K562 (cell line): ENCODE results near the gene MYO1B. TPM values are rescaled to one million over a fixed set of nuclear protein-coding genes. Genes with fewer than 3 reads are reported as not detected.

ENCODE experiments used
- ATAC-seq: fragments of 200-7000 bp; cut with Tn5 transposase; 3 replicates; pipeline ENCODE4 v1.9.1; 2020; ENCODE audit warnings: moderate library complexity
- BruUV-seq: library from RNA; stranded (reverse); fragments of 400-500 nt; replicated peaks from 2 replicates; lab custom pipeline; 2021; lab: Mats Ljungman, UMichigan
- CTCF ChIA-PET: fragments of 300-600 bp; formaldehyde crosslinking; extraction: SDS; loops from one replicate; lab custom pipeline; 2021; ENCODE audit warnings: low intra/inter-chr PET ratio; lab: Yijun Ruan, JAX
- POLR2A ChIA-PET: fragments of 300-600, 350-650 bp; sonication (Branson Sonifier 250); formaldehyde crosslinking; extraction: SDS; loops from one replicate; lab custom pipeline; 2021; ENCODE audit warnings: antibody characterized with exemption, inconsistent platforms; lab: Yijun Ruan, JAX
- DNase-seq, 4 experiments: peaks; one replicate each; pipeline versions ENCODE4 v3.0.0 to v3.0.0-alpha.2; 2011 to 2018; ENCODE audit warnings: low spot score in 3 of 4, mixed read lengths in 3 of 4; ENCODE audit errors: extremely low read depth in 1 of 4
- FAIRE-seq: peaks from 2 replicates; lab custom pipeline; 2011; peaks lifted over from hg19 to GRCh38; lab: Jason Lieb, UNC
- H2AFZ ChIP-seq: 2 replicates; pipeline ENCODE4 v1.6.0; 2011; ENCODE audit warnings: low read depth, low read length, control low read depth, inconsistent platforms
- H3K27ac ChIP-seq: fragments of 200-600 bp; 3 replicates; pipeline ENCODE4 v1.8.0; 2011; ENCODE audit warnings: low read depth, mild to moderate bottlenecking, control low read depth, inconsistent platforms, low read length, moderate library complexity, mixed read lengths; ENCODE audit errors: extremely low read depth
- H3K27me3 ChIP-seq, 2 experiments: fragments of 300-600 bp in 1 of 2; 2 replicates in 1 of 2; 3 replicates in 1 of 2; pipeline versions ENCODE4 v1.6.0 to v1.8.0; 2011; ENCODE audit warnings: inconsistent platforms in 2 of 2, low read length in 2 of 2, mild to moderate bottlenecking in 1 of 2, mixed read lengths in 1 of 2, moderate library complexity in 1 of 2; ENCODE audit not compliant: control insufficient read depth in 2 of 2, insufficient read depth in 2 of 2
- H3K36me3 ChIP-seq: fragments of 300-600 bp; 3 replicates; pipeline ENCODE4 v1.8.0; 2011; ENCODE audit warnings: mild to moderate bottlenecking, low read length, inconsistent platforms; ENCODE audit not compliant: control insufficient read depth, insufficient read depth
- H3K4me1 ChIP-seq, 2 experiments: fragments of 200-600 bp in 1 of 2; replicated peaks in 1 of 2; 2 replicates in 1 of 2; 3 replicates in 1 of 2; pipeline versions ENCODE4 v1.5.1 to v1.8.0; 2011; ENCODE audit warnings: inconsistent platforms in 2 of 2, low read length in 2 of 2, mild to moderate bottlenecking in 1 of 2, mixed read lengths in 1 of 2, moderate library complexity in 1 of 2; ENCODE audit not compliant: control insufficient read depth in 2 of 2, insufficient read depth in 2 of 2
- H3K4me2 ChIP-seq: 2 replicates; pipeline ENCODE4 v1.6.1; 2011; ENCODE audit warnings: low read length, control low read depth, inconsistent platforms, mixed read lengths; ENCODE audit not compliant: insufficient read depth
- H3K4me3 ChIP-seq: fragments of 200-600 bp; sonication (generic), shearing (Covaris generic); 2 replicates; pipeline ENCODE4 v1.5.1; 2016; ENCODE audit warnings: control low read depth, inconsistent platforms
- H3K79me2 ChIP-seq: fragments of 200-600 bp; 3 replicates; pipeline ENCODE4 v1.8.0; 2011; ENCODE audit warnings: low read length, inconsistent platforms; ENCODE audit not compliant: control insufficient read depth, insufficient read depth
- H3K9ac ChIP-seq, 2 experiments: 2 replicates each; pipeline versions ENCODE4 v1.6.0 to v1.6.1; 2011; ENCODE audit warnings: low read depth in 2 of 2, low read length in 2 of 2, control low read depth in 1 of 2, inconsistent platforms in 1 of 2, mild to moderate bottlenecking in 1 of 2, mixed read lengths in 1 of 2; ENCODE audit not compliant: insufficient read depth in 1 of 2
- H3K9me1 ChIP-seq: one replicate; pipeline ENCODE4 v1.6.0; 2011; ENCODE audit warnings: inconsistent platforms, mild to moderate bottlenecking, low read length, moderate library complexity; ENCODE audit not compliant: control insufficient read depth, insufficient read depth
- H3K9me3 ChIP-seq: replicated peaks from 2 replicates; pipeline ENCODE4 v1.5.1; 2011; ENCODE audit warnings: low read depth, low read length, inconsistent platforms; ENCODE audit not compliant: control insufficient read depth, insufficient read depth
- H4K20me1 ChIP-seq: replicated peaks from 2 replicates; pipeline ENCODE4 v1.6.1; 2011; ENCODE audit warnings: low read length, inconsistent platforms, mixed read lengths; ENCODE audit not compliant: control insufficient read depth, insufficient read depth
- ARNT ChIP-seq, 2 experiments: fragments of 450-650 bp; IDR thresholded peaks; 2 replicates each; pipeline ENCODE4 v1.6.1; 2016; ENCODE audit warnings: mild to moderate bottlenecking in 1 of 2
- KLF16 ChIP-seq: IDR thresholded peaks from 2 replicates; pipeline ENCODE4 v1.6.1; 2016; ENCODE audit warnings: antibody characterized with exemption
- MEF2D ChIP-seq: conservative IDR thresholded peaks from 2 replicates; pipeline ENCODE4 v1.6.1; 2016; ENCODE audit warnings: low read depth, missing genetic modification characterization, missing compliant biosample characterization
- PHTF2 ChIP-seq: fragments of 250-450 bp; sonication (Bioruptor Pico); IDR thresholded peaks from 2 replicates; pipeline ENCODE4 v1.5.0; 2021; ENCODE audit warnings: mild to moderate bottlenecking
- PURB ChIP-seq: sonication (generic); formaldehyde crosslinking; IDR thresholded peaks from 2 replicates; pipeline ENCODE4 v1.9.0; 2021; ENCODE audit warnings: low read depth, mild to moderate bottlenecking, missing genetic modification reagents
- WGBS: fragments of 100-300 bp; shearing (Covaris generic); methylation state at CpG from one replicate; pipeline ENCODE4 v1.1.6; 2016; ENCODE audit warnings: low coverage, mixed read lengths; ENCODE audit not compliant: insufficient coverage; ENCODE audit errors: missing lambda C conversion rate; 5-methylcytosine and 5-hydroxymethylcytosine counted together
- in situ Hi-C: fragments of 300-500 bp; cut with MboI; formaldehyde crosslinking; loops from 4 replicates; pipeline ENCODE4 v1.15.0; 2018; ENCODE audit warnings: inconsistent platforms, mixed read lengths
- intact Hi-C: fragments of 100-400 bp; cut with micrococcal nuclease; formaldehyde crosslinking; loops from 2 replicates; pipeline ENCODE4 v1.14.2; 2022
- polyA plus RNA-seq, 8 experiments: library from polyadenylated mRNA; depleted of rRNA in 4 of 8; stranded (reverse) in 5 of 8; unstranded in 3 of 8; fragments of >200 nt; fragmentation: Nextera tagmentation in 2 of 8; fragmentation: Illumina TruSeq in 1 of 8; extraction: Ambion mirVana in 2 of 8; extraction: Trizol in 1 of 8; gene quantifications; 2 replicates each; pipeline versions ENCODE4 v1.2.1 to v1.2.3, GENCODE V29; 2011 to 2014; ENCODE audit warnings: inconsistent platforms in 1 of 8, missing spikeins in 1 of 8
- total RNA-seq, 7 experiments: library from RNA; depleted of rRNA in 6 of 7; stranded (reverse); fragments of >200 nt in 6 of 7; fragmentation: Illumina TruSeq in 2 of 7; extraction: Trizol in 2 of 7; gene quantifications; 2 replicates each; pipeline versions ENCODE4 v1.2.1 to v1.2.3, GENCODE V29; 2011 to 2021; ENCODE audit warnings: low replicate concordance in 1 of 7
- TF ChIP-seq, protein P1 (sequence below): fragments of 450-650 bp; IDR thresholded peaks from 2 replicates; pipeline ENCODE4 v1.7.1; 2018; ENCODE audit warnings: mild to moderate bottlenecking, low read depth; ENCODE audit not compliant: partially characterized antibody
- TF ChIP-seq, protein P2 (sequence below): fragments of 450-650 bp; IDR thresholded peaks from 2 replicates; pipeline ENCODE4 v1.6.1; 2016; ENCODE audit warnings: mild to moderate bottlenecking, moderate library complexity
- TF ChIP-seq, protein P3 (sequence below): IDR thresholded peaks from 2 replicates; pipeline ENCODE4 v1.6.1; 2011; ENCODE audit not compliant: insufficient read length; ENCODE audit errors: extremely low read depth

The MYO1B gene
- total and polyA plus RNA-seq, 9 of the 15 experiments (the other 6 are each of a cell fraction or from before 2014, with no cell fraction given), result 0.04 to 0.33 (median 0.20) TPM; not detected in 5

GRCh38 chr2:191255756-191256312 lies 10.6 kb downstream of the MYO1B start:
- ATAC-seq (no peak), DNase-seq (no peak), FAIRE-seq (no peak)
- no peaks in the 10 kb centered on the region for H3K4me1 ChIP-seq
- H3K27me3 ChIP-seq, result no peaks in the 10 kb centered on the region
- H3K79me2 ChIP-seq, result no peaks in the 10 kb centered on the region
- intact Hi-C loops (no loop called here), in situ Hi-C loops (no loop called here)
- H3K4me2 ChIP-seq, result no peak overlapping the region
- H4K20me1 ChIP-seq, result no peaks in the 10 kb centered on the region
- no peak overlapping the region for H3K9ac ChIP-seq
- BruUV-seq, result no TSS peak
- POLR2A ChIA-PET, result no interaction called here
- no peaks in the 10 kb centered on the region for H3K36me3 ChIP-seq
- H3K27ac ChIP-seq, result no peak overlapping the region
- 0% methylated on average over 4 of the region's 7 CpGs for WGBS
- H3K9me3 ChIP-seq, result no peaks in the 10 kb centered on the region
- CTCF ChIA-PET, result no interaction called here
- no peak overlapping the region for H2AFZ ChIP-seq
- no peaks in the 10 kb centered on the region for H3K9me1 ChIP-seq
- H3K4me3 ChIP-seq, result no peak overlapping the region
- TF ChIP-seq, protein P1, sequence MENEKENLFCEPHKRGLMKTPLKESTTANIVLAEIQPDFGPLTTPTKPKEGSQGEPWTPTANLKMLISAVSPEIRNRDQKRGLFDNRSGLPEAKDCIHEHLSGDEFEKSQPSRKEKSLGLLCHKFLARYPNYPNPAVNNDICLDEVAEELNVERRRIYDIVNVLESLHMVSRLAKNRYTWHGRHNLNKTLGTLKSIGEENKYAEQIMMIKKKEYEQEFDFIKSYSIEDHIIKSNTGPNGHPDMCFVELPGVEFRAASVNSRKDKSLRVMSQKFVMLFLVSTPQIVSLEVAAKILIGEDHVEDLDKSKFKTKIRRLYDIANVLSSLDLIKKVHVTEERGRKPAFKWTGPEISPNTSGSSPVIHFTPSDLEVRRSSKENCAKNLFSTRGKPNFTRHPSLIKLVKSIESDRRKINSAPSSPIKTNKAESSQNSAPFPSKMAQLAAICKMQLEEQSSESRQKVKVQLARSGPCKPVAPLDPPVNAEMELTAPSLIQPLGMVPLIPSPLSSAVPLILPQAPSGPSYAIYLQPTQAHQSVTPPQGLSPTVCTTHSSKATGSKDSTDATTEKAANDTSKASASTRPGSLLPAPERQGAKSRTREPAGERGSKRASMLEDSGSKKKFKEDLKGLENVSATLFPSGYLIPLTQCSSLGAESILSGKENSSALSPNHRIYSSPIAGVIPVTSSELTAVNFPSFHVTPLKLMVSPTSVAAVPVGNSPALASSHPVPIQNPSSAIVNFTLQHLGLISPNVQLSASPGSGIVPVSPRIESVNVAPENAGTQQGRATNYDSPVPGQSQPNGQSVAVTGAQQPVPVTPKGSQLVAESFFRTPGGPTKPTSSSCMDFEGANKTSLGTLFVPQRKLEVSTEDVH, result no peak
- TF ChIP-seq, protein P2, sequence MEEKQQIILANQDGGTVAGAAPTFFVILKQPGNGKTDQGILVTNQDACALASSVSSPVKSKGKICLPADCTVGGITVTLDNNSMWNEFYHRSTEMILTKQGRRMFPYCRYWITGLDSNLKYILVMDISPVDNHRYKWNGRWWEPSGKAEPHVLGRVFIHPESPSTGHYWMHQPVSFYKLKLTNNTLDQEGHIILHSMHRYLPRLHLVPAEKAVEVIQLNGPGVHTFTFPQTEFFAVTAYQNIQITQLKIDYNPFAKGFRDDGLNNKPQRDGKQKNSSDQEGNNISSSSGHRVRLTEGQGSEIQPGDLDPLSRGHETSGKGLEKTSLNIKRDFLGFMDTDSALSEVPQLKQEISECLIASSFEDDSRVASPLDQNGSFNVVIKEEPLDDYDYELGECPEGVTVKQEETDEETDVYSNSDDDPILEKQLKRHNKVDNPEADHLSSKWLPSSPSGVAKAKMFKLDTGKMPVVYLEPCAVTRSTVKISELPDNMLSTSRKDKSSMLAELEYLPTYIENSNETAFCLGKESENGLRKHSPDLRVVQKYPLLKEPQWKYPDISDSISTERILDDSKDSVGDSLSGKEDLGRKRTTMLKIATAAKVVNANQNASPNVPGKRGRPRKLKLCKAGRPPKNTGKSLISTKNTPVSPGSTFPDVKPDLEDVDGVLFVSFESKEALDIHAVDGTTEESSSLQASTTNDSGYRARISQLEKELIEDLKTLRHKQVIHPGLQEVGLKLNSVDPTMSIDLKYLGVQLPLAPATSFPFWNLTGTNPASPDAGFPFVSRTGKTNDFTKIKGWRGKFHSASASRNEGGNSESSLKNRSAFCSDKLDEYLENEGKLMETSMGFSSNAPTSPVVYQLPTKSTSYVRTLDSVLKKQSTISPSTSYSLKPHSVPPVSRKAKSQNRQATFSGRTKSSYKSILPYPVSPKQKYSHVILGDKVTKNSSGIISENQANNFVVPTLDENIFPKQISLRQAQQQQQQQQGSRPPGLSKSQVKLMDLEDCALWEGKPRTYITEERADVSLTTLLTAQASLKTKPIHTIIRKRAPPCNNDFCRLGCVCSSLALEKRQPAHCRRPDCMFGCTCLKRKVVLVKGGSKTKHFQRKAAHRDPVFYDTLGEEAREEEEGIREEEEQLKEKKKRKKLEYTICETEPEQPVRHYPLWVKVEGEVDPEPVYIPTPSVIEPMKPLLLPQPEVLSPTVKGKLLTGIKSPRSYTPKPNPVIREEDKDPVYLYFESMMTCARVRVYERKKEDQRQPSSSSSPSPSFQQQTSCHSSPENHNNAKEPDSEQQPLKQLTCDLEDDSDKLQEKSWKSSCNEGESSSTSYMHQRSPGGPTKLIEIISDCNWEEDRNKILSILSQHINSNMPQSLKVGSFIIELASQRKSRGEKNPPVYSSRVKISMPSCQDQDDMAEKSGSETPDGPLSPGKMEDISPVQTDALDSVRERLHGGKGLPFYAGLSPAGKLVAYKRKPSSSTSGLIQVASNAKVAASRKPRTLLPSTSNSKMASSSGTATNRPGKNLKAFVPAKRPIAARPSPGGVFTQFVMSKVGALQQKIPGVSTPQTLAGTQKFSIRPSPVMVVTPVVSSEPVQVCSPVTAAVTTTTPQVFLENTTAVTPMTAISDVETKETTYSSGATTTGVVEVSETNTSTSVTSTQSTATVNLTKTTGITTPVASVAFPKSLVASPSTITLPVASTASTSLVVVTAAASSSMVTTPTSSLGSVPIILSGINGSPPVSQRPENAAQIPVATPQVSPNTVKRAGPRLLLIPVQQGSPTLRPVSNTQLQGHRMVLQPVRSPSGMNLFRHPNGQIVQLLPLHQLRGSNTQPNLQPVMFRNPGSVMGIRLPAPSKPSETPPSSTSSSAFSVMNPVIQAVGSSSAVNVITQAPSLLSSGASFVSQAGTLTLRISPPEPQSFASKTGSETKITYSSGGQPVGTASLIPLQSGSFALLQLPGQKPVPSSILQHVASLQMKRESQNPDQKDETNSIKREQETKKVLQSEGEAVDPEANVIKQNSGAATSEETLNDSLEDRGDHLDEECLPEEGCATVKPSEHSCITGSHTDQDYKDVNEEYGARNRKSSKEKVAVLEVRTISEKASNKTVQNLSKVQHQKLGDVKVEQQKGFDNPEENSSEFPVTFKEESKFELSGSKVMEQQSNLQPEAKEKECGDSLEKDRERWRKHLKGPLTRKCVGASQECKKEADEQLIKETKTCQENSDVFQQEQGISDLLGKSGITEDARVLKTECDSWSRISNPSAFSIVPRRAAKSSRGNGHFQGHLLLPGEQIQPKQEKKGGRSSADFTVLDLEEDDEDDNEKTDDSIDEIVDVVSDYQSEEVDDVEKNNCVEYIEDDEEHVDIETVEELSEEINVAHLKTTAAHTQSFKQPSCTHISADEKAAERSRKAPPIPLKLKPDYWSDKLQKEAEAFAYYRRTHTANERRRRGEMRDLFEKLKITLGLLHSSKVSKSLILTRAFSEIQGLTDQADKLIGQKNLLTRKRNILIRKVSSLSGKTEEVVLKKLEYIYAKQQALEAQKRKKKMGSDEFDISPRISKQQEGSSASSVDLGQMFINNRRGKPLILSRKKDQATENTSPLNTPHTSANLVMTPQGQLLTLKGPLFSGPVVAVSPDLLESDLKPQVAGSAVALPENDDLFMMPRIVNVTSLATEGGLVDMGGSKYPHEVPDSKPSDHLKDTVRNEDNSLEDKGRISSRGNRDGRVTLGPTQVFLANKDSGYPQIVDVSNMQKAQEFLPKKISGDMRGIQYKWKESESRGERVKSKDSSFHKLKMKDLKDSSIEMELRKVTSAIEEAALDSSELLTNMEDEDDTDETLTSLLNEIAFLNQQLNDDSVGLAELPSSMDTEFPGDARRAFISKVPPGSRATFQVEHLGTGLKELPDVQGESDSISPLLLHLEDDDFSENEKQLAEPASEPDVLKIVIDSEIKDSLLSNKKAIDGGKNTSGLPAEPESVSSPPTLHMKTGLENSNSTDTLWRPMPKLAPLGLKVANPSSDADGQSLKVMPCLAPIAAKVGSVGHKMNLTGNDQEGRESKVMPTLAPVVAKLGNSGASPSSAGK, result no peak
- TF ChIP-seq PHTF2 (CRISPR knock-in tag) (no peak), MEF2D (no peak), ARNT (IDR thresholded peaks at IDR 0.05) (no peak), KLF16 (no peak), PURB (CRISPR knock-in tag) (no peak)
- TF ChIP-seq, protein P3, sequence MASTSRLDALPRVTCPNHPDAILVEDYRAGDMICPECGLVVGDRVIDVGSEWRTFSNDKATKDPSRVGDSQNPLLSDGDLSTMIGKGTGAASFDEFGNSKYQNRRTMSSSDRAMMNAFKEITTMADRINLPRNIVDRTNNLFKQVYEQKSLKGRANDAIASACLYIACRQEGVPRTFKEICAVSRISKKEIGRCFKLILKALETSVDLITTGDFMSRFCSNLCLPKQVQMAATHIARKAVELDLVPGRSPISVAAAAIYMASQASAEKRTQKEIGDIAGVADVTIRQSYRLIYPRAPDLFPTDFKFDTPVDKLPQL, result no peak
